GM21619 (cell line): ENCODE measurements around the gene COQ5.
"Not testable (repeated sequence)": the region's sequence is repeated elsewhere in the genome, so short reads cannot be mapped to it uniquely, and the experiment has no call there.

Experiments
- ATAC-seq: cut with Tn5 transposase; IDR thresholded peaks from one replicate; pipeline ENCODE4 v1.9.1; 2021; ENCODE audit not compliant: unreplicated experiment

The COQ5 gene

GRCh38 chr12:120528861-120529525 lies at the start of gene COQ5:
COQ5 (minus strand) TSS chr12:120529158; CDS start chr12:120529141, 17 bp downstream.
- peak; percentile 66 for ATAC-seq

- ATAC-seq, result no peak
Measured at GRCh38 chr12:120574106-120574505, 45.1 kb upstream of the COQ5 start.

- no peak for ATAC-seq
Measured at GRCh38 chr12:120573560-120573959, 44.6 kb upstream of the COQ5 start.

- ATAC-seq, result no peak
Measured at GRCh38 chr12:120571299-120571698, 42.3 kb upstream of the COQ5 start.

- no peak for ATAC-seq
Measured at GRCh38 chr12:120563495-120563894, 34.5 kb upstream of the COQ5 start.

GRCh38 chr12:120562906-120563305 lies 33.9 kb upstream of the COQ5 start:
- ATAC-seq, result no peak

GRCh38 chr12:120557589-120557988 lies 28.6 kb upstream of the COQ5 start:
- no peak for ATAC-seq

GRCh38 chr12:120554678-120555077 lies 25.7 kb upstream of the COQ5 start:
- no peak for ATAC-seq

GRCh38 chr12:120546050-120546386 lies 17.1 kb upstream of the COQ5 start:
- ATAC-seq, result no peak

GRCh38 chr12:120544691-120545090 lies 15.7 kb upstream of the COQ5 start:
- no peak for ATAC-seq

GRCh38 chr12:120542166-120542565 lies 13.2 kb upstream of the COQ5 start:
- ATAC-seq, result no peak

- ATAC-seq, result no peak
Measured at GRCh38 chr12:120540445-120540844, 11.5 kb upstream of the COQ5 start.

GRCh38 chr12:120539303-120539702 lies 10.3 kb upstream of the COQ5 start:
- no peak for ATAC-seq

- ATAC-seq, result no peak
Measured at GRCh38 chr12:120538281-120539156, 9.6 kb upstream of the COQ5 start.

GRCh38 chr12:120537856-120538220 lies 8.9 kb upstream of the COQ5 start:
- no peak for ATAC-seq

- ATAC-seq, result no peak
Measured at GRCh38 chr12:120536064-120536791, 7.3 kb upstream of the COQ5 start.

GRCh38 chr12:120534703-120535655 lies 6.0 kb upstream of the COQ5 start:
- ATAC-seq, result peak; percentile 28

GRCh38 chr12:120534203-120534702 lies 5.3 kb upstream of the COQ5 start, which contains the start of gene RNF10:
RNF10 (plus strand) TSS chr12:120534356; CDS start chr12:120534812, 456 bp downstream.
- peak; percentile 55 for ATAC-seq

- ATAC-seq, result no peak
Measured at GRCh38 chr12:120532701-120533238, 3.8 kb upstream of the COQ5 start.

- ATAC-seq, result not testable (repeated sequence)
Measured at GRCh38 chr12:120530418-120530761, 1.4 kb upstream of the COQ5 start.
